SJCRH30 (cell line): ENCODE results near the gene SMPD2. TPM values are rescaled to one million over a fixed set of nuclear protein-coding genes. Genes with fewer than 3 reads are reported as not detected.
A peak's percentile ranks its signal among the peaks of the same experiment; 100 is the strongest.

Experiments
- DNase-seq, 2 experiments: peaks; one replicate each; pipeline ENCODE4 v3.0.0-alpha.2; 2015 to 2020
- H3K27ac ChIP-seq: fragments of 250-450 bp; sonication (Bioruptor Pico); 2 replicates; pipeline ENCODE4 v1.5.1; 2020; ENCODE audit warnings: mild to moderate bottlenecking, moderate library complexity
- H3K27me3 ChIP-seq: fragments of 250-450 bp; sonication (Bioruptor Pico); 2 replicates; pipeline ENCODE4 v1.5.1; 2020; ENCODE audit warnings: mild to moderate bottlenecking, moderate library complexity
- H3K36me3 ChIP-seq: fragments of 250-450 bp; sonication (Bioruptor Pico); 2 replicates; pipeline ENCODE4 v1.5.1; 2020; ENCODE audit warnings: mild to moderate bottlenecking, moderate library complexity
- H3K4me1 ChIP-seq: fragments of 250-450 bp; sonication (Bioruptor Pico); 2 replicates; pipeline ENCODE4 v1.5.1; 2020; ENCODE audit warnings: mild to moderate bottlenecking, moderate library complexity
- H3K4me3 ChIP-seq: fragments of 250-450 bp; sonication (Bioruptor Pico); 2 replicates; pipeline ENCODE4 v1.5.1; 2020; ENCODE audit warnings: mild to moderate bottlenecking, moderate library complexity
- H3K9me3 ChIP-seq: fragments of 250-450 bp; sonication (Bioruptor Pico); replicated peaks from 2 replicates; pipeline ENCODE4 v1.5.1; 2020; ENCODE audit warnings: mild to moderate bottlenecking, moderate library complexity
- total RNA-seq: library from RNA; depleted of rRNA; stranded (reverse); fragments of >200 nt; shearing (Covaris generic); gene quantifications from 2 replicates; pipeline ENCODE4 v1.2.3, GENCODE V29; 2014; rRNA removed

Gene SMPD2
- total RNA-seq, 1 experiment from 2014 or later, result 8.2 TPM

DNA sequence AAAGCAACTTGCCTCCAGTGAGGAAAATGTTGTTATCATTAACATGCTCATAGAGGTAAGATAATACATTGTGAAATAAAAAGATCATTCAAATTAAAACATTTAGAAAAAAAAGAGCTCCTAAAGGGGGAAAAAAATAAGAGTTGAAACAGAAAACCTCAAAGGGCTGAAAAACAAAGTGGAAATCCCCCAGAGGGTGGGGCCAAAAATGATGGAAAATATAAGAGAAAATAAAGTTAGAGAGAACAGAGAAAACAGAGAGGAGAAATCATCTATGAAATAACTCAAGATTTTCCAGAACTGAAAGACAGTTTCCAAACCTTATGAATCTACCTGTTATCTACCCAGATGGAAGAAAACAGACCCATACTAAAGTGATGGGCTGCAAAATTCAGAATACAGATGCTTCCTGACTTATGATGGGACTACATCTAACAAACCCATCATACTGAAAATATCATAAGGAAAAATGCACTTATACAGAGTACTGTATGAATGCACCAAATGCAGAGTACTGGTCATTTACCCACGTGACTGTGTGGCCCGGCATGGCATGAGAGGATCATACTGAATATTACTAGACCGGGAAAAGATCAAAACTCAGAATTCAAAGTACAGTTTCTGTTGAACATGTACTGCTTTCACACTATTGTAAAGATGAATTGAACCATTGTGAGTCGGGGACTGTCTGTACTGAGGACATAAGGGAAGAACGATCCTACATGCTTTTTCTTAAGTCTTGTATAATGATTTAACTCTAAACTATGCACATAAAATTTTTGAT is 38.5 kb downstream of the SMPD2 start:
- Histone ChIP-seq H3K36me3 (peaks cover 59% of the 10 kb centered on the region), H3K27ac (no peak overlapping the region), H3K4me3 (no peak overlapping the region)

DNA sequence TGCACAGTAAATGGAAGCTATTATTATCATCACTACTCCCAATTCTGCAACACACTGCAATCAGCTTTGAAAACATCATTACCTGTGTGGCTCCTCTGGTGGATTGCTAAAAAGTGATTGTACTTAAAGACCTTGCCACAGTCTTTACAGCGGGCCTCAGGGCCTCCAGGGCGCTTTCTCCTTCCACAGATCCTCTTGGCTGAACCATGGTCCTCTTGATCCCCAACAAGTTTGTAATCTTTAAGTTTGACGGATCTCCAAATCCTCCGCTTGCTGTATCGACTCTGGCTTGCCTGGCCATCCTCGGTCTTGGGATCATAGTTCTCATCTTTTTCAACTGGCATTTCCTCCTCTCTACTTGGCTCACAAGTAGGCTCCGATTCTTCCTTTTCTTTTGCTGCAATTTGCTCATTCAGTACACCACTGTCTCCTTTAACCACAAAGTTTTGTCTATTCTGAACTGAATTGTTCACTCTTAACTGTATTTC is 40.5 kb downstream of the SMPD2 start:
- no peaks in the 10 kb centered on the region for H3K9me3 ChIP-seq
- H3K27me3 ChIP-seq, result no peaks in the 10 kb centered on the region
- no peak overlapping the region for H3K4me3 ChIP-seq
- no peak for DNase-seq
- H3K4me1 ChIP-seq, result peaks cover 25% of the 10 kb centered on the region
- H3K36me3 ChIP-seq, result peaks cover 40% of the 10 kb centered on the region
- H3K27ac ChIP-seq, result no peak overlapping the region

More for the DNA sequence above, 38.5 kb downstream of the SMPD2 start:
- Histone ChIP-seq H3K4me1 (peaks cover 12% of the 10 kb centered on the region), H3K27me3 (no peaks in the 10 kb centered on the region), H3K9me3 (no peaks in the 10 kb centered on the region)
- no peak for DNase-seq

DNA sequence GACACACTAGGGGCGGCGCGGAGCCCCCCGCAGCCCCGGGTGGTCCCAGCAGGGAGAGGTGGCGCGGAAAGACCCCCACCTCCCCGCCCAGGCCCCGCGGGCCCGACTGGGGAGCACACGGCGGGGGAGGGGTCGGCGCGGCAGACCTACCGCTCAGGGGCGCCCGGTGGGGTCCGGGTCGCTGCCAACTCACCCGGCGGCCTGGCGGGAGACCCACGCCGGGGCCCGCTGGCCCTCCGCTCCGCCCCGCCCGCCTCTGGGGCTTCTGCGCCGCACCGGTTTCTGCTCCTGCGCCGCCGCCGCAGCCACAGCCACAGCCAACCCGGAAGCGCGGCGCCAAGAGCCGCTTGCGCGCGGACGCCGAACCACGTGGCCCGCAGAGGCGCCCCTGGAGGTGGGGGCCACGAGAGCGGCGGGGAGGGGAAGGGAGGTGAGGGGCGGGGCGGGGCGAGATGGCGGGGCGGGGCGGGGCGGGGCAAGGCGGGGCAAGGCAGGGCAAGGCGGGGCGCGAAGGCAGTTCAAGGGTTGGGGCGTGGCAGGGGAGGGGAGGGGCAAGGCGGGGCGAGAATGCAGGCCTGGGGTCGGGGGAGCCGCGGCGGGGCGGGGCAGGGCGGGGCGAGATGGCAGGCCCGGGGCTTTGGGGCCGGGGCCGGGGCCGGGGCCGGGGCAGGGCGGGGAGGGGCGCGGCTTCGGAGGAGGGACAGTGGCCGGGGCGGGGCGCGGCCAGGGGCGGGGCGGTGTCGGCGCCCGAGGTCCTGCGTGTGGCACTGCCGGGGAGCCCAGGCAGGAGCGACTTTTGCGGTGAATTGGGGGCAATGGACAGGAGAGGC is 42.6 kb downstream of the SMPD2 start, which contains the start of gene ZBTB24:
TSS of gene ZBTB24 (minus strand) at position 315 of the 830 bp plus-strand sequence. CDS start 1,193 bp downstream, outside the sequence.
- H3K4me3 ChIP-seq, result peak within 1 kb of the TSS; percentile 95
- peak within 1 kb of the TSS; percentile 58 for H3K27ac ChIP-seq
- DNase-seq, result peak; percentile 94 to 95
- H3K36me3 ChIP-seq, result peaks cover 31% of the 10 kb centered on the region
- no peaks in the 10 kb centered on the region for H3K9me3 ChIP-seq
- H3K27me3 ChIP-seq, result no peaks in the 10 kb centered on the region
- peaks cover 28% of the 10 kb centered on the region for H3K4me1 ChIP-seq

DNA sequence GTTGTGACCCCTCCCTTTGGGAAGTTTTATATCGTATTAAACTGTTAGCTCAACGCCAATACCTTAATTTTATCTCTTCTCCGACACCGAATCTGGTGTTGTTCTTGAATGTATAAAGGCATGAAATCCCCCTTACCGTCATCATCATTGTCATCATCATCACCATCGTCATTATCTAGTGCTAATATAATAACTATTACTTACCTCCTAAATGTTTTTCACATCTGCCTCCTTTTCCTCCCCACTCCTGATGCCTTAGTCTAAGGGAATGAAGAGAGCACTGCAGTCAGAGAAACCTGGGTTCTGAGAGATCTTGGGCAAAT is 43.2 kb downstream of the SMPD2 start:
- H3K27ac ChIP-seq, result peak overlapping the region; percentile 32
- H3K36me3 ChIP-seq, result peaks cover 28% of the 10 kb centered on the region
- no peaks in the 10 kb centered on the region for H3K9me3 ChIP-seq
- peaks cover 30% of the 10 kb centered on the region for H3K4me1 ChIP-seq
- H3K4me3 ChIP-seq, result peak overlapping the region; percentile 61
- H3K27me3 ChIP-seq, result no peaks in the 10 kb centered on the region
- no peak for DNase-seq

DNA sequence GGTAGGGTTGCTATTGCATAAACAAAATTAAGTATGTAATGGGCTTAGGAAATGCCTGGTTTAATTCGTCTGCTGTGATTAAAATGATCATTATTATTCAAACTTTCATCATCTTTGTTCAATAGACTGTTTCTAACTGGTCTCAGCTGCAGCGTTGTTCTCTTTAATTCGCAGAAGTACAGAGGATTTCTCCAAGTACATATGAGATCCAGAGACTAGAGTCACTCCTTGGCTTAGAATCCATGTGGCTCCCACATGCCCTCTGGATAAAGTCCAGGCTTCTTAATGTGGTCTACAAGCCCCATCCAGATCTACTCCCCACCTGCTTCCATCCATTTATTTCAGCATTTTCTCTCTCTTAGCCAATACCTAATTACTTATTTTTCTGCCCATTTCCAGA is 43.6 kb downstream of the SMPD2 start:
- Histone ChIP-seq H3K4me1 (peaks cover 30% of the 10 kb centered on the region), H3K4me3 (peak overlapping the region; percentile 61), H3K9me3 (no peaks in the 10 kb centered on the region), H3K27me3 (no peaks in the 10 kb centered on the region), H3K36me3 (peaks cover 26% of the 10 kb centered on the region), H3K27ac (peak overlapping the region; percentile 32)
- DNase-seq, result peak; percentile 58 to 74

DNA sequence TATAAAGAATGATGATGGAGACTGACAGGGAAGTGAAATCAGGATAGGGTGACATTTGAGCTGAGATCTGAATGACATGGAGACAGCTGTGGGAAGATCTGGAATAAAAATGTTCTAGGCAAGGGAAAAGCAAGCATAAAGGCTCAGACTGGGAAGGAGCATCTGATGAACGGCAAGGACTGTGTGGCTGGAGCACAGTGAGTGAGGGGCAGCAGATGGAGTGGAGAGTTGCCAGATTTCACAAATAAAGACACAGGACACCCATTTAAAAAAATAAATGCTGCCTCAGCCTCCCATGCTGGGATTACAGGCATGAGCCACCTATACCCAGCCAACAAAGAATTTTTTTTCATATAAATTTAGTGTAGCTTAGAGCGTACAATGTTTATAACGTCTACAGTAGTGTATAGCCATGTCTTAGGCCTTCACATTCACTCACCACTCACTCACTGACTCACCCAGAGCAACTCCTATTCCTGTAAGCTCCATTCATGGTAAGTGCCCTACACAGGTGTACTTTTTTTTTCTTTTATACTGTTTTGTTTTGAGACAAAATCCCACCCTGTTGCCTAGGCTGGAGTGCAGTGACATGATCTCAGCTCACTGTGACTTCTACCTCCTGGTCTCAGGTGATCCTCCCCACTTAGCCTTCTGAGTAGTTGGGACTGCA is 44.9 kb downstream of the SMPD2 start:
- H3K27me3 ChIP-seq, result no peaks in the 10 kb centered on the region
- DNase-seq, result peak in 1 of 2 experiments; percentile 32
- H3K4me3 ChIP-seq, result no peak overlapping the region
- no peak overlapping the region for H3K27ac ChIP-seq
- H3K9me3 ChIP-seq, result no peaks in the 10 kb centered on the region
- H3K4me1 ChIP-seq, result peaks cover 31% of the 10 kb centered on the region
- H3K36me3 ChIP-seq, result peaks cover 16% of the 10 kb centered on the region

DNA sequence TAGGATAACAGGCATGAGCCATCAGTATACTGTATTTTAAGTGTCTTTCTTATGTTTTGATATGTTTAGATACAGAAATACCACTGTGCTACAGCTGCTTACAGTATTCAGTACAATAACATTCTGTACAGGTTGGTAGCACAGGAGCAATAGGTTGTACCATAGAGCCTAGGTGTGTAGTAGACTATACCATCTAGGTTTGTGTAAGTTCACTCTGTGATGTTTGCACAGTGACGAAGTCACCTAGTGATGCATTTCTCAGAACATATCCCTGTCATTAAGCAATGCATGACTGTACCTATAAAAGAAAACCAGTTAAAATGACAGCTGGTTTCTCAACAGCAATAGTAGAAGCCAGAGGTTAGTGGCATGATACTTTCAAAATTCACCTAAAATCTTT is 45.5 kb downstream of the SMPD2 start:
- Histone ChIP-seq H3K36me3 (peaks cover 9% of the 10 kb centered on the region), H3K27me3 (no peaks in the 10 kb centered on the region), H3K4me3 (no peak overlapping the region), H3K27ac (no peak overlapping the region), H3K9me3 (no peaks in the 10 kb centered on the region), H3K4me1 (peaks cover 36% of the 10 kb centered on the region)
- DNase-seq, result no peak

DNA sequence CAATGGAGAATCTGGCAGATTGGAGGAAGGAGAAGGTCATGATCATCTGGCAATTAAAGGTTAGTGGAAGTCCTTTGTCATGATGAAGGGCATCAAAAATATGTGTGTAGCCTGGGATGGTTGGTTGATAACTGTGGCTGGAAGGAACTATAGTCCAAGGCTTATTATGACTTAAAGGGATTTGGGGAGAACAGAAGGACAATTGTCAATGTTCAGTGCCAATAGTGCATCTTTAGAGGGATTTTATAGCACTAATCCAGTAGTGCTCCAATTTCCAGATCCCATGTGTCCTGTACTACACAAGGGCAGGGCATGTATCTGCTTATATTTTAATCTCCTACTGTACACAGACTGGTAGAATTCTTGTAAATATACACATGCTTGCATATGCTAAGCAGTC is 47.5 kb downstream of the SMPD2 start:
- Histone ChIP-seq H3K27ac (no peak overlapping the region), H3K9me3 (no peaks in the 10 kb centered on the region), H3K36me3 (no peaks in the 10 kb centered on the region), H3K4me1 (peaks cover 33% of the 10 kb centered on the region), H3K4me3 (no peak overlapping the region), H3K27me3 (no peaks in the 10 kb centered on the region)
- DNase-seq, result peak in 1 of 2 experiments; percentile 69

DNA sequence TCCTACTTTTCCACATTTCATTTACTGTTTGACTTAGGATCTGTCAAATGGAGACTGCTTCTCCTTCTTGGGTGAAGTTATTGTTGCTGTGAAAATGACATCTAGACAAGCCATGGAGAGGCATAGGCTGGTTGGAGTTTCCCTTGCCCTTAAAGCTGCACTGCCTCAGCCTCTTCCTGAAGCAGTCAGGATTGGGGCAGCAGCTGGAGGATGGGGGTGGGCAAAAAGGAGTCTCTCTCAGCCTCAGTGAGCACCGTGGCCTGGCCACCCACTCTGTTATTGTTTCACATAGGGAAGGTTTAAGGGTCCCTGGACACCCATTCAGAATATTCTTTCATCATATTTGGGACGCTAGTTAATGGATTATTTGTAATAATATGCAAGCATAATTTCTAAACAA is 50.2 kb downstream of the SMPD2 start:
- Histone ChIP-seq H3K27me3 (no peaks in the 10 kb centered on the region), H3K27ac (no peak overlapping the region), H3K9me3 (no peaks in the 10 kb centered on the region), H3K4me1 (peaks cover 17% of the 10 kb centered on the region), H3K4me3 (peak overlapping the region; percentile 13), H3K36me3 (no peaks in the 10 kb centered on the region)
- DNase-seq, result peak; percentile 32 to 50

DNA sequence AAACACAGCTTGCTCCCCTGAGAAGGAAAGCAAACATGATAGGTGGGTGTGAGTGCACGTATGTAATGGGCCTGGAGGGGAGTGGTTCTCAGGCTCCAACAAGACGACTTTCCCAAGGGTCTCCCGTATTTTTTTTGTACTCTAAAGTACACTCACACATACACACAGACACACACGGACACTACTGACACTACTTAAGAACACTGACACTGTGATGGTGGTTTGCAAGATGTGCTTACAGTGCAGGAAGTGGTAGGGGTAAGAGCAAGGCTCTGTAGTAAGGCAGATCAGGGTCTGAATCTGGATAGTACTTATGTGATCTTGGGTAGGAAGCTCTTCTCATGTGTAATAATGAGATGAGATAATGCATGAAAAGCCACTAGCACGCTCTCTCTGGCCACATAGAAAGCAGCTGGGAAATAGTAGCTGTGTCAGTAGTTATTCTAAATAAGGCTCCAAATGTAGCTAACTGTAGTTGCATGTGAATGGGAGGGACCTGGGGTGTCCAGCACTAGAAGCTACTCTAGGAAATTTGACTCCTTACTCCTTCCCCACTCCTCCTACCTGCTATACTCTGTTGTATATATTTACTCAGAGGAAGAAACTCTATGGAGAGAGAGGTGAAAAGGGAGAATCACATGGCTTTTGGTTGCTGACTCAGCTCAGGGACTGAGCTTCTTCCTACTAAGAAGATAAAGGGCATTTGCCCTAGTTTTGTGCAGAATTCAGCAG is 50.8 kb downstream of the SMPD2 start:
- H3K27ac ChIP-seq, result no peak overlapping the region
- H3K9me3 ChIP-seq, result no peaks in the 10 kb centered on the region
- DNase-seq, result peak in 1 of 2 experiments; percentile 48
- peak overlapping the region; percentile 13; the same call in 1 of the 2 replicates for H3K4me3 ChIP-seq
- no peaks in the 10 kb centered on the region for H3K27me3 ChIP-seq
- H3K4me1 ChIP-seq, result peaks cover 21% of the 10 kb centered on the region
- no peaks in the 10 kb centered on the region for H3K36me3 ChIP-seq

Other genes starting within 250 kb of the SMPD2 start
- 166 and 181 TPM in 2 replicates for gene CD164, start 58.3 kb upstream of the SMPD2 start, total RNA-seq
- 0.28 TPM in 1 of 2 replicates, not detected in the other for gene PPIL6, start 96 bp upstream of the SMPD2 start, total RNA-seq
- gene MICAL1, start 15.0 kb downstream of the SMPD2 start, total RNA-seq, result 23.0 and 27.2 TPM in 2 replicates
- gene ZBTB24, start 42.5 kb downstream of the SMPD2 start, total RNA-seq, result 15.4 and 17.5 TPM in 2 replicates